Activated naive CD8-positive, alpha-beta T cell treated with anti-CD3 and anti-CD28 coated beads, Interleukin-2, amount 50 U/mL, for 16 hours (primary cell): ENCODE results near the gene ACSL4.
"Not testable (repeated sequence)": the region's sequence is repeated elsewhere in the genome, so short reads cannot be mapped to it uniquely, and the experiment has no call there.

ENCODE experiments used
- DNase-seq: peaks from one replicate; pipeline ENCODE4 v3.0.0-alpha.2; 2020; ENCODE audit warnings: low read depth, low spot score

The ACSL4 gene

DNA sequence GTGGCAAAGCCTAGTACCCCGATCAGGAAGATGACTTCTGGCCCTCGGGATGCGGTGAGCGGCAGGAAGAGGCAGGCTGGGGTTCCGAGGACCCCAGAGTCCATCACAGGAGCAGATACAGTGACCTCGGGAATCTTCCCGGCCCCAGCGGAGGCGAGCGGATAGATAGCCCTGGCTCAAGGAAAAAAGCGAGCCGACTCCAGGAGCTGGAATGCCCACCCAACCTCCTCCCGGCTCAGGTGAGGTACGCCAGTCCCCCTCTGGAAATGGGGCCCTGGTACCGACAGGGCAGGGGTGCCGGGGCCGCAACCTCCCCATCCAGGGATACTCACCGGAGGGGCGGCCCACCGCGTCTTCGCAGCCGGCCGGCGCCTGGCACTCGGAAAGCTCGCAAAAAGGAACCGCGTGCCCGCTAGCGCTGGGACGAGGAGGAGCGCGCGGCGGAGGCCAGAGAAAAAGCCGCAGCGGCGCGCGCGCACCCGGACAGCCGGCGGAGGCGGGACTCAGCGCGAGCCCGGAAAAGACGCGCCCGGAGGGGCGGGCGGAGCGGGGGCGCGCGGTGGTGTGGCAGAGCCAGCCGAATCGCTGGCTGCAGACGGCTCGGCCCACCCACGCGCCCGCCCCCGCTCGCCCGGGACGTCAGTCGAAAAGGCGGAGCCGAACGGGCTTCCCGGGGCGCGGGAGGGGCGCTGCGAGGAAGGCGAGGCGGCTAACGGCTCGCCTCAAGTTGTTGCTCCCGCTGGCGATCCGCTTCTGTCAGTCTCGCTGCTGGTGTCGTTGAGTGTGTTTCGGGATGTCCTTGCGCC, at the start of gene ACSL4:
TSS of gene ACSL4 (minus strand) at position 451 of the 806 bp plus-strand sequence. CDS start 49,894 bp downstream, outside the sequence.
- peak; percentile 59 for DNase-seq

DNA sequence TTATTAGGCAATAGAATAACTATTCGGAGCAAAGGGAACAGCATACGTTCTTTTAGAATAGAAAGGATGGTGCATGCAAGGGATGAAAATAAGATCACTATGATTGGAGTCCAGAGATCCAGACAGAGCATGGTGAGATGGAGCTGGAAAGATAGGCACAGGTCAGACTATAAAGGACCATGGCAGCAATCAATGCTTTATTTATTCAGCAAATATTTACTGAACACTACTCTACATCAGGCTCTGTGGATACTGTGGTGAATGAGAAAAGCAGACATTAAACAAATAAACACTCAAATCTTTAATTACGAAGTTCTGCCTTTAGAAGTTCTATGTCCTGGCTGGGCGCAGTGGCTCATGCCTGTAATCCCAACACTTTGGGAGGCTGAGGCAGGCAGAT, 44.7 kb upstream of the ACSL4 start:
- DNase-seq = no peak

DNA sequence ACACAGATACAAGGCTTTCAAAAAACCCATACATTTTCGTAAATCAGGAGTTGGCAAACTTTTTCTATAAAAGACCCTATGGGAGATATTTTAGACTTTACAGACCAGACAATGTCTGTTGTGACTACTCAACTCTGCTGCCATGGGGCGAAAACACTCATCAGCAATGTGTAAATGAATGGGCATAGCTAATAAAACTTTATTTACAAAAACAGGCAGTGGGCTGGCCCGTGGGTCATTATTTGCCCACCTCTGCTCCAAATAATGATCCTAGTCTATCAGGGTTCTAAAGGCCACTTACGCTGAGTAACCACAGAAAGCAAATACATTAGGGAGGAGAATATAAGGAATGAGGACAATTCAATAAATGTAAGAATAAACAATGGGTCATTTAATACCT, 43.9 kb upstream of the ACSL4 start:
- DNase-seq = no peak

DNA sequence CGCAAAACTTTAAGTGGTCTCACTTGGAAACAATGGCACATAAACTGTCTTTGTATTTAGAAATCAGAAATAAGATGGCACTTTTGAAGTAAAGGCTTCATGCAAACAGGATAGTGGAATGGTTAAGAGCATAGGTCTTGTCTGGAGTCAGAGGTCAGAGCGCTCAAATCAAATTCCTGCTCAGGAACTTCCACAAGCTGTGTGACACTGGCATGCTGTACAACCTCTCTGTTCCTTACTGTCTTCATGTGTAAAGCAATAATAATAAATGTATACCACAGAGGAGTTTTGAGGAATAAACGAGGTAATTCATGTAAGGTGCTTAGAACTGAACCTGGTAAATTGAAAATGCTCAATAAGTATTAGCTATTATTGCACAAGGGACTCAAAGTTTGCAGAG, 43.4 kb upstream of the ACSL4 start:
- DNase-seq = no peak

DNA sequence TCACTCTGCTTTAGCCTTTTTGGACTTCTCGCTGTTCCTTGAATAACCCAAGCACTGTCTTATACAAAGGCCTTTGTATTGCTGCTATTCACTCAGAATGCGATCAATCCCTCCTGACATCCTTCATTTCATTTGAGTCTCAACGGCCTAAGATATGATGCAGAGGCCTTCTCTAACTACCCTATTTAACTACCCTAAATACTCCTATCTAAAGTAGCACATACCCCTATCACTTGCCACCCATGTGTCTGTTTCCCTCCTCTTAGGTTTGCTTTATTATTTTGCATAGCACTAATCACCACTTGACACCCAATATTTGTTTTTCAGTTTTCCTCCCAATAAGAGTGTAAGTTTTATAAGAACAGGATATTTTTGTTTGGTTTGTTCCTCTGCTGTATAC, 42.3 kb upstream of the ACSL4 start:
- no peak for DNase-seq

DNA sequence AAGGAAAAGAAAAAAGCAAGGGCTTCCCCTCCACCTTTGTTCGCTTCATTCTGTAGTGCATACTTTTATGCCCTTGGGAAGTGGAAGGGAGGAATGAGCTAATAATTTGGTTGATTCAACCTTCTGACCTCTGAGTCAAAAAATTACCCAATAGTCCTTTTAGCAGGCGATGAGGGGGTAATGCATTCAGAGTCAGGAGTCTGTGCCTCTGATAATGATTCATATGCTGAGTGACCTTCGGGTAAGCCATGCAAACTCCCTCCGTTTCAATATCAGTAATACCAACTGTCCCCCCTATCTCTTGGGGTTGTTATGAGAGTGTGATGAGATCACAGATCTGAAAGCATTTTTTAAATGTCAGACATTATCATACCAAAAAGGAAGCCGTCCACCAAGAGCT, 41.6 kb upstream of the ACSL4 start:
- DNase-seq = no peak

DNA sequence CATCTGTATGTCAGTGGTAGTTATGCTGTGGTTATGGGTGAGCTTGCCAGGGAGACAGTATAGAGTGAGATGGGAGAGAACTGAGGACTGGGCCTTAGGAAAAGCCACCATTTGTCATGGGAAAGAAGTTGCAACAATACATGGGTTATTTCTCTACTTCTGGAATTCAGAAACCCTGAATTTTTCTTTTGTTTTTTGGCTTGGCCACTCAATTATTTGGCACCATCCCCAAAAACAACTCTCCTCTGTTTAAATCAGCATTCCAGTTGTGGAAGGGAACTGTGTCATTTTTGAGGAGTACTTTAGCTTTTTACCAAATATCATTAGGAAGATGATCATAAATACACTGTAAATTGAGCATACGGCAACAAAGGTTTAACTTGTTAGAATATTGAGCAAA, 41.1 kb upstream of the ACSL4 start:
- DNase-seq = no peak

DNA sequence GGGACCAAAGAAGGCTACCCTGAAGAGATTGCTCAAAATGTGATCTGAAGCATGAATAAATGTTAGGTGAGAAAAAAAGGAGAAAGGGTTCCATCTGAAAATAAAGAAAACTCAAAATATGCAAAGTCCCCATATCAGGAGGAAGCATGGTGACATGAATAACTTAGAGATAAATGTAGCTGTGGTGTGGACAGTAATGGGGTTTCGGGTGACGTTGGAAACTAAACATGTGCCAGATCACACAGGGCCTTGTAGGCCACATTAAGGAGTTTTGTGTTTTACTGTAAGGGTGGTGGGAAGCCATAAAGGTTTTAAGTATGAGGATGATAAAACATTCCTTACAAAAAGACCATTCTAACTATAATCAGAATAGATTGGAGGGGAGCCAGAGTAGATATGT, 40.3 kb upstream of the ACSL4 start:
- DNase-seq = no peak

DNA sequence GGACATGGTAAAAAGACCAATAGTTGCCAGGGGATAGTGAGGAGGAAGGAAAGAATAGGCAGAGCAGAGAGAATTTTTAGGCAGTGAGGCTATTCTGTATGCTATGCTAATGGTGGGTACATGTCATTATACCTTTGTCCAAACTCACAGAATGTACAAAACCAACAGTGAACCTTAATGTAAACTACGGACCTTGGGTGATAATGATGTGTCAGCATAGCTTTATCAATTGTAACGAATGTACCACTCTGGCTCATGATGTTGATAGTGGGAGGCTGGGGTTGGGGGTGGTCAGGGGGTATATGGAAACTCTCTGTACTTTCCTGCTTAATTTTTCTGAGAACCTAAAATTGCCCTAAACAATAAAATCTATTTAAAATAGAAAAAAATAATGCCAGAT, 37.7 kb upstream of the ACSL4 start:
- DNase-seq = no peak

DNA sequence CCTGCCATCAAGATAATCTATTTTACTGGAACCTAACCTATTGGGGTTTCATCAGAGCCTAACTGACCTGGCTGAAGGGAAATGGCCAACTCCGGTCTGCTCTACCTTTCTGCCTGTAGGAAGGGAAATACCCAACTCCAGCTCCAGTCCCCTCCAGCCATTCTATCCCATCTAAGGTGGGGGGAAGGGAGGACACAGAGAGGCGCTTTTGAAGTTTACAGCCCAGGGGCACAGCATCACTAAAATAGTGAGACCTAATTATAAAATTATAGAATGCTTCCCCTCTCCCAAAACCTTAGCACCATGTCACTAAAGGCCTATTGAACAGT, 27.8 kb upstream of the ACSL4 start:
- no peak for DNase-seq

DNA sequence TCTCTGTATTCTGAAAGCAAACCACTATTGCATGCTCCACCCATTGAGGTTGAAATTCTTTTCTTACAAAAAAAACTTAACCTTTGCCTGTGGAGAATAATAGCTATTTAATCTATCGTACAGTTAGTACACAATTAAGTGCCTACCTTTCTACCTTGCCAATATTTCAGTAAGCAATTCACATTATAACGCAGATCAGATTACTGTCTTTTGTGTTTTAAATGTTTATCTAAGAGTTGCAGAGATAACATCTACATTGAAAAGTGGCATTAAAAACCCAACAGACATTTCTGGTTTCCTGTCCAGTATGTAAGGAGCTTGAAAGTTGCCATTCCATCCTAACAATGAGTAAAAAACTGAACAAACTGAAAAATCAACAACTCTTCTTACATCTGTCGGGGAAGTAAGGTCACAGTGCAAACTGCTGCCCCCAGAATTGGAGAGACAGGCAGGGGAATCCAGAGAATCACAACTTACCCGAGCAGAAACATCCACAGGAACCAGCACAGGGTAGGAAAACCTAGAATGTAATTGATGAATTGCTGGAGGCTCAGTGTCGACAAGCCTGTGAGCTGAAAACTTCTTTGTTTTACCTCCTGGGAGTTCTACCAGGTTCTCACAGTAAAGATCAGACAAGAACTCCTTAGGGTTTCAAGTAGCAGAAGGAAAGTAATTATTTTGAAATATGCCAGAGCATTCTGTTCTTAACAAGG, 27.3 kb upstream of the ACSL4 start:
- DNase-seq = no peak

DNA sequence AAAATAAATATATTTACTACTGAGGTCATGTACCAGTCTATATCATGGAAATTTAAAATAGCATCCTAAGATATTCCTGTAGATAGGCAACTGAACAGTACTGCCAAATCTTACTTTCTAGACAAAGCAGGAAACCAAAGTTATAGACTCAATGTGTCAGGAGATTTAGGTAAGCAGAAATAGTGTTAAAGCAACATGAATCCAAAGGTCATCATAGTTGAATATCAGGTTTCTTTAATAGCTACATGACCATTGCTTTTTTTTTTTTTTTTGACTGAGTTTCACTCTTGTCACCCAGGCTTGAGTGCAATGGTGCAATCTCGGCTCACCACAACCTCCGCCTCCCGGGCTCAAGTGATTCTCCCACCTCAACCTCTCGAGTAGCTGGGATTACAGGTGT, 20.2 kb upstream of the ACSL4 start:
- no peak for DNase-seq

DNA sequence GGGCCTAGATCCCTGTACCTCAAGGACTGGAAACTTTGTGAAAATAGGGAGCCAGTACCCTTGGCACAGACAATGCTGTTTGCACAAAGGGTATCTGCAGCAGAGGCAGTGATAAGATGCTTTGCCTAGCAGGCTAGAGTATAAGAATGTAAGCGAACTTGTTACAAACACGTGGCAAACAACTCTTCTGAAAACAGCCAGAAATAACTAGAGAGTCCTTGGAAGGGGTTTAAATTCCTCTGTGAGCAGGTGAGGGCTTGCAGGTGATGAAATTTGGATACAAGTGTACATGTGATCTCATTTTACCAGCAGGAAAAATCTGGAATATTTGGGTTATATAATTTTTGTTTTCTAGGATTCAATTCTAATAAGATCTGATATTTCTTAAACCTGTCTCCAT, 18.6 kb upstream of the ACSL4 start:
- no peak for DNase-seq

DNA sequence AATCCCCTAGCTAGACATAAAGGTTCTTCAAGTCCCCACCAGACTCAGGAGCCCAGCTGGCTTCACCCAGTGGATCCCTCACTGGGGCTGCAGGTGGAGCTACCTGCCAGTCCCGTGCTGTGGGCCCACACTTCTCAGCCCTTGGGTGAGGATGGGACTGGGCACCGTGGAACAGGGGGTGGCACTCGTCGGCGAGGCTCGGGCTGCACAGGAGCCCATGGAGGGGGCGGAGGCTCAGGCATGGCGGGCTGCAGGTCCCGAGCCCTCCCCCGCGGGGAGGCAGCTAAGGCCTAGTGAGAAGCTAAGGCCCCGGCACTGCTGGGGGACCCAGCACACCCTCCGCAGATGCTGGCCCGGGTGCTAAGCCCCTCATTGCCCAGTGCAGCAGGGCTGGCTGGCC, 16.1 kb upstream of the ACSL4 start:
- no peak for DNase-seq

DNA sequence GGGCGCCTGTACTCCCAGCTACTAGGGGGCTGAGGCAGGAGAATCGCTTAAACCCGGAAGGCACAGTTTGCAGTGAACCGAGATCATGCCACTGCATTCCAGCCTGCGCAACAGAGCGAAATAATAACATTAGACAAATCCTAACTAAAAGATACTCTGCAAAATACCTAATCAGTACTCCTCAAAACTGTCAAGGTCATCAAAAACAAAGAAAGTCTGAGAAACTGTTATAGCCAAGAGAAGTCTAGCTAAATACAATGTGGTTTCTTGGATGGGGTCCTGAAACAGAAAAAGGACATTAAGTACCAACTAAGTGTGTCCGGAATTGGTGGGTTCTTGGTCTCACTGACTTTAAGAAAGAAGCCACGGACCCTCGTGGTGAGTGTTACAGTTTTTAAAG, 14.6 kb upstream of the ACSL4 start:
- no peak for DNase-seq

DNA sequence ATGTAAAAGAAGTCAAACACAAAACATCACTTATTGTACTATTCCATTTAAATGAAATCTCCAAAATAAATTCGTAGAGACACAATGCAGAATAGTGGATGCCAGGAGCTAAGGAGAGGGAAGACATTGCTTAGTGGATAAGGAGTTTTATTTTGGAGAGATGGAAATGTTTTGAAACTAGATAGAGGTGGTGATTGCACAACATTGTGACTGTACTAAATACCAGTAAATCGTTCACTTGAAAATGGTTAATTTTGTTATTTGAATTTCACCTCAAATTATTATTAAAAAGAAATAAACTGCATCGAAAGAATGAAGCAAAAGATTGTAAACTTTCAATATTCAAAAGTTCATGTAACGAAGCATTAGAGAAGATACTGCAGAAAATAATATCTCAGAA, 9.7 kb upstream of the ACSL4 start:
- DNase-seq = no peak

DNA sequence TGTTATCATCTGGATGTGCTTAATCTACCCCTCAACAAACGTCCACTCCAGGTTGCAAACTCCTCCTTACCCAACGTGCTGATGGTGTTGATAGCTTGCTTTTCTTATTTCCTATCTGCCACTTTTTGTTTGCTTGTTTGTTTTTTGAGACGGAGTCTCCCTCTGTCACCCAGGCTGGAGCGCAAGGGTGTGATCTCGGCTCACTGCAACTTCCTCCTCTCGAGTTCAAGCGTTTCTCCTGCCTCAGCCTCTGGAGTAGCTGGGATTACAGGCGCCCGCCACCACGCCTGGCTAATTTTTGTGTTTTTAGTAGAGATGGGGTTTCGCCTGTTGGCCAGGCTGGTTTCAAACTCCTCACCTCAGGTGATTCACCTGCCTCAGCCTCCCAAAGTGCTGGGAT, 7.8 kb upstream of the ACSL4 start:
- not testable (repeated sequence) for DNase-seq

DNA sequence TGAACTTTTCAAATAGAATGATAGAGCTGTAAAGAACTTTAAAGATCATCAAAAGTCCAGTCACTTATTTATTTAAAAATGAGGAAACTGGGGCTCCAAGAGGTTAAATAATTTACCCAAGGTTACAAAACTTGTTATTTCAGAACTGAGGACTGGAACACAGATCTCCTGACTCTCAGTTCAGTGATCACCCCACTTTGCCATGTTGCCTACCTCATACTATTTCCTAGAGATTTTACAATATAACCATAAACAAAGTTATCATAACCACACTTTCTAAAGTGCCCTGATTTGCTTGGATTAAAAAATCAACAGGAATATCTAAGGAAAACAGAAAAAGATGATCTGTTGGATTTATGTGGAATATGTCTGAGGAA, 7.4 kb upstream of the ACSL4 start:
- no peak for DNase-seq

DNA sequence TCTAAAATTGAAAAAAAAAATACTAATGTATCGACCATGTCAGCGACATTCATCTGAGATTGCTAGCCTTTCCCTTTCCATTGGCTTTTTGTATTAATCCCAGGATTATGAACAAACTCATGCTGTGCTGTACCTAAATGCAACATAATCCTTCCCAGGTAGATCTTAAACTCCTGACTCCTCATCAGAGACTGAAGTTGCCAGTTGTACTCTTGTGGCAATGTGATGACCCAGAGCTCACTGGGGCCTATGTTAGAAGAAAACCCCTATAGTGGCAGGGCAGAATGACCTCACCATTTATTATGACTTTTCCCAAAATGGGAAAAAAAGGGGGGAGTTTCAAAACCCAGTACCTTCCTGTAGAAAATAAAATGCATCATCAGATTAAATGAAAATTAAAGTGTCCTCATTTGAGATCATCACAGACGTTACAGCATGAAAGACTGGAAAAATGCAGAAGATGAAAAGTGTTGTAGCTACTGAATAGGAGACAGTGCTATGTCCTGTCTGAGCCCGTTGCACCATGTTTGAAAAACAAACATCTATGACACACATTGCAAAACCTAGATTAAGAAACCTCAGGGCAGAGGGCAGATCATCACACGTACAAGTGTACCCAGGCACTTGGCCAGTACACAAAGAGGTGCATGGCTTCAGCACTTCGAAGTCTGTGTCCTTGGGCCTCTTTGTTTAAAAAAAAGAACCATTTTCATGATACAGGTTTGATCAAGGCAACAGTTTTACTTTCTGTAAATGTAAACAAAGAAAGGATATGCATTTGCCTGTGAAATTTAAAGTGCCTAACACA, 6.8 kb upstream of the ACSL4 start:
- DNase-seq = no peak

DNA sequence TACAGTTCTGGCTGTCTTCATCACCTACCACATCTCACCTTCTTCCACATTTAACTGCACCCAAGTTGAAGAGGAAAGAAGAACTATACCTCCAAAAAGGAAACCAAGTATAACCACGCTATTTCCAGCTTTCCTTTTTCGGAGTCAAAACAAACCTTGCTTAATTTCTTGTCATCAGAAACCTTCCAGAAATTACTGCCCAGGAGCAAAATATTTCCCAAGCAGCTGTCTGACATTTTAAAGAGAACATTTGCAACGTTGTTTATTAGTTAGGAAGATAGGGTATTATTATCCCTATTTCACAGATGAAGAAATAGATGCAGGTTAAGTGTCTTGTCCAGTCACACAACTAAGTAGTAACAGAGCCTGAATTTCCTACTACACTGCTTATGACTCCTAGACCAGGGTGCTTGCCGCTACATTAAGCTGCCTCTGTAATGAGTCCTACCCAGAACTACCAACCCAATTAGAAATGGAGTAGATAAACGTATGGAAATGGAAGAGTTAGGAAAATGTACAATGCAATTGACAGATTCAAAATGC, 2.2 kb upstream of the ACSL4 start:
- no peak for DNase-seq

DNA sequence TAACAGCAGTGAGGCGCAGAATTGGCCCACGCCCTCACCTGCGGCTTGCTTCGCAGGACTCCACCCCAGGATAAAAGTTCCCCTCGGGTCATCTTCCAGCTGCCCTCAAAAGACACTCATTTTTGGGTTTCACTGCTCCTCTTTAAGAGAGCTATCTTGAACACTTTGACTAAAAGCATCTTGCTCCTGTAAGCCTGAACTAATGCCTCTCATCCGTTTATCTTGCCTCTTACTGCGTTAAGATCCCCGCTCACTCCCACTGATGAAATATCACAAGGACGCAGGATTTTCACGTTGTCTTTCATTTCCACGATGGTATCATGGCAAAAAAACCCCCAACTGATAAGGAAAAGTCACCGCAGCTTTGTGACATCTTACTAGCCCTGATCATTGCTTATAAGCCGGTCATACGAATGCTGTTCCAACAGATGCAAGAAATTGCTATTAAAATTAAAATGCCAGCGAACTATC, 591 bp upstream of the ACSL4 start:
- no peak for DNase-seq
